GM21447 (cell line): Measurements from ENCODE around the gene FAM163A.
"Not testable (repeated sequence)": the region's sequence is repeated elsewhere in the genome, so short reads cannot be mapped to it uniquely, and the experiment has no call there.

ENCODE experiments used
- ATAC-seq: cut with Tn5 transposase; IDR thresholded peaks from one replicate; pipeline ENCODE4 v1.9.1; 2021; ENCODE audit not compliant: unreplicated experiment

Gene FAM163A

DNA sequence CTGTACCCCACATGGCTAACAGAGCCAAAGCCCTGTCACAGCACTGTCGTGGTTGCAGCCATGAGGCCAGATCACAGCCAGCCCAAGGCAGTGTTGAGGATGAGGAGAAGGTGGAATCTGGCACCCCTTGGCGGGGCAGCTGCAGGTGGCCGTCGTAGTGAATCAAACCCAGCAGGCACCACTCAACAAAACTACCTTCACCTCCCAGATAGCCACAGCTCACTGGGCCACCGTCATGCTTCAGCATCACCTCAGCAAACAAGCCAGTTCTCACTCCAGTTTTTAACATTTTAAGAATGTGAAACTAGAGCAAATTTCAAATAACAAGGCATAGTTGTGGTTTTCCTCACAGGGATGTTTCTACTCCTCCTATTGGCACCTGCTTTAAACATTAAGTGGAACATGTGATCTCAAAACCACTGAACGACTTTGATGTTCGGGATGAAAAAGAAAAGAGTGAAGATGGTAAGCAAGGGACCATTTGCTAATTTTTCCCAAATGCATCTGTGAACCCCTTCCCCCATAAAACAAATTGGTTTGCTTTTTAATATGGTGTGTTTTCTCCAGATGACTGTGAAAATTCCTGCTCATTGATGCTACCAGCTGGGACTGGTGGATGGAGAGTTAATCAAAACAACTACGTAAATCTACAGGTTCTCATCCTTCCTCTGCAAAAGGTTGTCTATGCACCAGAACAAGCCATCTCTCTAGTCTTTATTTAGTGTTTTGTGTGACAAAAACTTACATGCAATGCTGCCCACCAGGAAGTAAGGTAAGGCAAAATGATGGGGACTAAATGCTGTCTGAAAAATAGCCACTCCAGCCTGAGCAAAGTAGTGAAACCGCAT is 89.0 kb downstream of the FAM163A start:
- ATAC-seq = no peak

DNA sequence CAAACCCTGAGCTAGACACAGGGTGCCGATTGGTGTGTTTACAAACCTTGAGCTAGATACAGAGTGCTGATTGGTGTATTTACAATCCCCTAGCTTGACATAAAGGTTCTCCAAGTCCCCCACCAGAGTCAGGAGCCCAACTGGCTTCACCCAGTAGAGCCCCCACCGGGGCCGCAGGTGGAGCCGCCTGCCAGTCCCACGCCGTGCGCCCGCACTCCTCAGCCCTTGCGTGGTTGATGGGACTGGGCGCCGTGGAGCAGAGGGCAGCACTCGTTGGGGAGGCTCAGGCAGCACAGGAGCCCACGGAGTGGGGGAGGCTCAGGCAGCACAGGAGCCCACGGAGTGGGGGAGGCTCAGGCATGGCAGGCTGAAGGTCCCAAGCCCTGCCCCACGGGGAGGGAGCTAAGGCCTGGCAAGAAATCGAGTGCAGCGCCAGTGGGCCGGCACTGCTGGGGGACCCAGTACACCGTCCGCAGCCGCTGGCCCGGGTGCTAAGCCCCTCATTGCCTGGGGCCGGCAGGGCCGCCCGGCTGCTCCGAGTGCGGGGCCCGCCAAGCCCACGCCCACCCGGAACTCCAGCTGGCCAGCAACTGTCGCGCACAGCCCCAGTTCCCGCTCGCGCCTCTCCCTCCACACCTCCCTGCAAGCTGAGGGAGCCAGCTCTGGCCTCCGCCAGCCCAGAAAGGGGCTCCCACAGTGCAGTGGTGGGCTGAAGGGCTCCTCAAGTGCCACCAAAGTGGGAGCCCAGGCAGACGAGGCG is 93.8 kb downstream of the FAM163A start:
- ATAC-seq = not testable (repeated sequence)

DNA sequence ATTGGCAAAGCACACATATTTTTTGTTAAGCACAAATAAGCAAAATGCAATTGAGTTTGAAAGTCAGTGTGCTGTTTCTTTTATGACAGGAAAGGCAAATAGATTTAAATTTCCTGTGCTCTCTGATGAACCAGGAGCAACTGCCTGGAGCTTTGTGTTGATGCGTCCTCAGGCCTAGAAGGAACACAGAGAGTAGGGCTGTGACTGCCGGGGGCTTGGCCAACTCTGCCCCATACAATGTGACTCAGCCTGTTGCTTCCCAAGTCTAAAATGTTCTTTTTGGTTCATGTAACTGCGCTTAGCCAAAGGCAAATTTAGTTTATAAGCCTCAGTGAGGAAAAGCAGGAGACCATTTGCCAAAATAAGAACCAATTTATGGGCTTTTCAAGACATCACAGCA is 97.0 kb downstream of the FAM163A start:
- ATAC-seq = no peak

DNA sequence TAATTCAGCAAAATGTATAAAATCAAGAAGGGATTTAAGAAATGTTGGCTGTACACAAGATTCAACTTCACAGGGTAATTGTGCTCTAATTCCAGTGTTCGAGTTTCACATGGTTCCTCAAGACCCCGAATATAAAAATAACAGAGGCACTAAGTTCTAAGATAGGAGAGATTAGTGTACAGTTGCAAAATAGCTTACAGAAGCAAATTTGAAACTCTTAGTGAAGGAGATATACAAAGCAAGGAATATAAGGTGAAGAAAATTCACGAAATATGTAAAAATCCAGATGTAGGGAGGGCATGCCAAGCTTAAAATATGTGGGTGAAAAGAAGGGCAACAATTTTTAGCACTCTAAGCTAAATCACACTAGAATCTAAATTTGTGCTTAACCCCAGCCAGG is 105.1 kb downstream of the FAM163A start:
- ATAC-seq = no peak

DNA sequence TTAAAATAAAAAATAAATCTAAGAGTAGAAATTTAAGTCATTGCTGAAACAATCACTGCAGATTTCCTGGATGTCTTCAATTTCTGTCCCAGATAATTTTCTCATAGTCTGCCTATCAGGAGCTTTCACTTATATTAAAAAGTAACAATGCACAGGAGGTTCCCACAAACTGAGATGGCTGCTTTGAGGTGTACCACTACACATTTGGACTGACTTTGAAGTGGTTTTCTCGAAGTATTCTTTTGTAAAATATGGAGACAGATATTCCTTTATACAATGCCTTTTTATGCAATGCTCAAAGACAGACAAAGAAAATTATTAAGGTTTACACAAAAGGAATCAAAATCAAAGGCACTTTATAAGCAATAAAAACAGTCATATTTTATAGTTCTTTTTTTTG is 110.0 kb downstream of the FAM163A start:
- no peak for ATAC-seq

DNA sequence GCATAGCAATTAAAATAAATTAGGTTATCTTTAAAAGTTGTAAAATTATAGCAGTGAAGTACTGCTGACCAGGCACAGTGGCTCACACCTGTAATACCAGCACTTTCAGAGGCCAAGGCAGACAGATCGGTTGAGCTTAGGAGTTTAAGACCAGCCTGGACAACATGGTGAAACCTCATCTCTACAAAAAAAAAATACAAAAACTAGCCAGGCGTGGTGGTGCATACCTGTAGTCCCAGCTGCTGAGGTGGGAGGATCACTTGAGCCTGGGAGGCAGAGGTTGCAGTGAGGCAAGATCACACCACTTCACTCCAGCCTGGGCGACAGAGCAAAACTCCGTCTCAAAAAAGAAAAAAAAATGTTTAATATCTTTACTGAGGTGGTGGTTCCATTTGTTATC is 112.7 kb downstream of the FAM163A start:
- ATAC-seq = not testable (repeated sequence)

DNA sequence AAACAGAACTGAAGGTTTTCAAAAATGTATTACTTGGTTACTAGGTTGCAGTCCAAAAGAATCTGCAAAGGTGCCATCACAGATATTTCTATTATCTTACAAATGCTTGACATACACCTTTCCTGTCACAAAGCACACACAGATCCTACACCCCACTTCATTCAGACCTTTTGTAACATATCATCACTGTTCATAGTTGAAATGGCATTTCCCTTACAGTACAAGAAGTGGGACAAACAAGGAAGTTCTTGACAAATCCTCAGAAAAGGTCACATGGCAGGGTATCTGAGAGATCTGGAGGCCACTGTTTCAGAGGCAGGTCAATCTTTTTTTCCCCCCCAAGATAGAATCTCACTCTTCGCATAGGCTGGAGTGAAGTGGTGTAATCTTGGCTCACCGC is 113.2 kb downstream of the FAM163A start:
- no peak for ATAC-seq

DNA sequence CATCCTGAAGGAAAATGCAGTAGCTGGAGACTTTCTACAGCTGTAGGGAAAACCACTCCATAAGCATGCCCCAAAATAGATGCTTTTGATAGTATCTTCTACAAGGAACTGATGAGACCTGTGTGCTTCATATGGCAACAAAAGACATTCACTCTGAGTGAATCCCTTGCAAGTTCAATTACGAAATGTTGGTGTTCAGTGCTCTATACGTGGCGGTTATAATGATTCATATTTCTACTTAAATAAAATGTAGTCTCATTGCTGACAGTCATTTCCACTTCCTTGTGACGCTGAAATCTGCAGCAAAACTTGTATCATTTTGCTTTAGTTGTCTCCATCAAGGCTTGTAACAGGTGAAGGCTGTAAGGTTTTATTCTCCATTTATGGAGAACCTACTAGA is 113.9 kb downstream of the FAM163A start:
- ATAC-seq = no peak

DNA sequence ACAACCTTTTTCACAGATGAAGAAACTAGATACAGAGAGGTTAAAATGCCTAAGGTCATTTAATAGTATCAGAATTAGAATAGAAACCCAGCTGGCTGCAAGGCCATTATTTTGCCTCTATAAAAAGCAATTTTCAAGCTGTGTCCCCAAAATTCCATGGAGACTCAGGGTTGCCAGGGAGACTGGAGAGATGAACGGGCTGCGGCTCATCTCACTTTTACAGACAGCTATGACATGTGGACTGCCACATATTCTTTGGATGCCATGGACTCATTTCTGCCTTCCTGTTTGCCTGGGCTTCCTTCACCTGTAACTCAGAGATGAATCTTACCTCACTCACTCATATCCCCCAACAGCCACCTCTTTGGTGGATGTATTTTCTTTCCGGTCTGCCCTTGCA is 117.6 kb downstream of the FAM163A start:
- ATAC-seq = no peak

DNA sequence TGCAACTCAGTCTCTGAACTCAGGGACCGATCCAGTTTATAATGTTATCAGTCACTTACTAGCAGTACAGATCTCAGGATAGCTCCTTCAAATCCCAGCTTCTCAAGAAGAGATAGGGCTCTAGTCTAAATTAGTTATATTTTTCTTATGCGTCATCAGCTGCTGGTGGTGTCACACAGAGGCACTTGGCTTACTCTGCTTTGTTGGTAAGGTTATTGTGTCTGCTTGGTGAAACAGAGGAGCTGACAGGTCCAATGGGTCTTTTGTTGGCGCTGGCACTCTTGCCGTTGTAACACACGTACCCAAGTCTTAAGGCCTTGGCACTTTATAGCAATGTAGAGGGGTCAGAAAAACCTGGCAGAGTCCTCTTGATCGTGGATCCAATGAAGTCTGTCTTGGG is 122.3 kb downstream of the FAM163A start:
- no peak for ATAC-seq
